NCI-H2029 (cell line): ENCODE results near the gene GSK3A.

Experiments
- DNase-seq: peaks from one replicate; lab custom pipeline; 2025; lab: John Stamatoyannopoulos, UW

The GSK3A gene

GRCh38 chr19:42225718-42226292 is 16.6 kb downstream of the GSK3A start:
- no peak for DNase-seq

- DNase-seq = no peak
Measured at GRCh38 chr19:42224940-42225717, 17.3 kb downstream of the GSK3A start.

- DNase-seq = no peak
Measured at GRCh38 chr19:42220751-42221097, 21.7 kb downstream of the GSK3A start.

GRCh38 chr19:42219812-42220750 is 22.3 kb downstream of the GSK3A start, which contains the start of gene ZNF526:
Gene ZNF526, plus strand, starts transcription at chr19:42220312. Its CDS starts 4,092 bp downstream, at chr19:42224404.
- peak; percentile 96 for DNase-seq

GRCh38 chr19:42217520-42218437 is 24.6 kb downstream of the GSK3A start, which contains the start of gene DEDD2:
Gene DEDD2, minus strand, starts transcription at chr19:42217677. Its CDS starts 670 bp downstream, at chr19:42217007.
- DNase-seq = peak; percentile 91

- peak; percentile 37 for DNase-seq
Measured at GRCh38 chr19:42216653-42217519, 25.5 kb downstream of the GSK3A start.

GRCh38 chr19:42214810-42215485 is 27.5 kb downstream of the GSK3A start:
- DNase-seq = no peak

GRCh38 chr19:42212886-42213285 is 29.5 kb downstream of the GSK3A start:
- no peak for DNase-seq

GRCh38 chr19:42208612-42209011 is 33.8 kb downstream of the GSK3A start:
- DNase-seq = peak; percentile 67

- peak; percentile 9 for DNase-seq
Measured at GRCh38 chr19:42207767-42208271, 34.6 kb downstream of the GSK3A start.

GRCh38 chr19:42206871-42207755 is 35.3 kb downstream of the GSK3A start:
- DNase-seq = peak; percentile 21

GRCh38 chr19:42204664-42205063 is 37.7 kb downstream of the GSK3A start:
- DNase-seq = no peak

- no peak for DNase-seq
Measured at GRCh38 chr19:42203700-42204099, 38.7 kb downstream of the GSK3A start.

GRCh38 chr19:42202290-42202880 is 40.0 kb downstream of the GSK3A start:
- no peak for DNase-seq

- DNase-seq = no peak
Measured at GRCh38 chr19:42201489-42202289, 40.7 kb downstream of the GSK3A start.

- DNase-seq = no peak
Measured at GRCh38 chr19:42200116-42200715, 42.2 kb downstream of the GSK3A start.
